Endothelial cell of umbilical vein (primary cell): ENCODE results near the gene WFIKKN2. TPM values are rescaled to one million over a fixed set of nuclear protein-coding genes. Genes with fewer than 3 reads are reported as not detected.

Source experiments
- BruUV-seq: library from RNA; stranded (reverse); fragments of 400-500 nt; replicated peaks from 2 replicates; lab custom pipeline; 2021; lab: Mats Ljungman, UMichigan
- CTCF ChIA-PET: fragments of 300-600, 350-600 bp; sonication (Branson Sonifier 250); formaldehyde crosslinking; loops from one replicate; lab custom pipeline; 2021; ENCODE audit warnings: antibody characterized with exemption, inconsistent platforms; lab: Charles Lee
- POLR2A ChIA-PET: fragments of 300-600, 350-600 bp; sonication (Branson Sonifier 250); formaldehyde crosslinking; loops from one replicate; lab custom pipeline; 2021; ENCODE audit warnings: antibody characterized with exemption, inconsistent platforms; lab: Charles Lee
- DNase-seq: peaks from one replicate; pipeline ENCODE4 v3.0.0-alpha.2; 2011; ENCODE audit warnings: low read depth, low spot score
- FAIRE-seq: peaks from 2 replicates; lab custom pipeline; 2011; peaks lifted over from hg19 to GRCh38; lab: Jason Lieb, UNC
- H2AFZ ChIP-seq: 2 replicates; pipeline ENCODE4 v1.6.0; 2012; ENCODE audit warnings: low read depth, low read length, control low read depth, inconsistent platforms
- H3K27ac ChIP-seq: 2 replicates; pipeline ENCODE4 v1.5.1; 2011; ENCODE audit warnings: low read depth, mild to moderate bottlenecking, control low read depth, low read length, moderate library complexity; ENCODE audit not compliant: insufficient read depth
- H3K27me3 ChIP-seq, 2 experiments: 2 replicates each; pipeline versions ENCODE4 v1.6.0 to v1.6.1; 2011; ENCODE audit warnings: low read length in 2 of 2, mixed read lengths in 1 of 2; ENCODE audit not compliant: control insufficient read depth in 2 of 2, insufficient read depth in 2 of 2
- H3K36me3 ChIP-seq, 2 experiments: 2 replicates in 1 of 2; 3 replicates in 1 of 2; pipeline ENCODE4 v1.5.1; 2011; ENCODE audit warnings: low read length in 2 of 2, mild to moderate bottlenecking in 1 of 2, moderate library complexity in 1 of 2; ENCODE audit not compliant: control insufficient read depth in 2 of 2, insufficient read depth in 2 of 2; ENCODE audit errors: extremely low read depth in 1 of 2
- H3K4me1 ChIP-seq: 3 replicates; pipeline ENCODE4 v1.5.1; 2011; ENCODE audit warnings: mild to moderate bottlenecking, low read length; ENCODE audit not compliant: control insufficient read depth, insufficient read depth; ENCODE audit errors: extremely low read depth
- H3K4me2 ChIP-seq: 2 replicates; pipeline ENCODE4 v1.6.1; 2011; ENCODE audit warnings: low read length, control low read depth, mixed read lengths; ENCODE audit not compliant: insufficient read depth
- H3K4me3 ChIP-seq, 3 experiments: fragments of 200-600 bp in 1 of 3; sonication (generic), shearing (Covaris generic) in 1 of 3; replicated peaks in 1 of 3; 2 replicates each; pipeline ENCODE4 v1.5.1; 2011 to 2016; ENCODE audit warnings: control low read depth in 3 of 3, low read length in 3 of 3, mild to moderate bottlenecking in 2 of 3, inconsistent platforms in 1 of 3, low read depth in 1 of 3, moderate library complexity in 1 of 3; ENCODE audit not compliant: insufficient read depth in 1 of 3
- H3K79me2 ChIP-seq: 2 replicates; pipeline ENCODE4 v1.6.0; 2012; ENCODE audit warnings: low read length, inconsistent platforms; ENCODE audit not compliant: control insufficient read depth, insufficient read depth
- H3K9ac ChIP-seq: replicated peaks from 2 replicates; pipeline ENCODE3; 2011; ENCODE audit warnings: low read length, control low read depth; ENCODE audit not compliant: insufficient read depth; ENCODE audit errors: extremely low read depth
- H3K9me1 ChIP-seq: replicated peaks from 3 replicates; pipeline ENCODE4 v1.6.0; 2011; ENCODE audit warnings: mild to moderate bottlenecking, low read length; ENCODE audit not compliant: control insufficient read depth, insufficient read depth; ENCODE audit errors: extremely low read depth
- H3K9me3 ChIP-seq: replicated peaks from 2 replicates; pipeline ENCODE4 v1.5.1; 2012; ENCODE audit warnings: low read length, inconsistent platforms; ENCODE audit not compliant: control insufficient read depth, insufficient read depth
- H4K20me1 ChIP-seq: replicated peaks from 2 replicates; pipeline ENCODE3; 2011; ENCODE audit warnings: mild to moderate bottlenecking, low read length; ENCODE audit not compliant: control insufficient read depth, insufficient read depth; ENCODE audit errors: extremely low read depth
- CTCF ChIP-seq, 2 donors: IDR thresholded peaks; 1 replicate in 1 of 2; 2 replicates in 1 of 2; pipeline ENCODE4 v1.5.1; 2011; ENCODE audit warnings: low read length in 2 of 2, mild to moderate bottlenecking in 2 of 2, moderate library complexity in 2 of 2, control low read depth in 1 of 2, inconsistent platforms in 1 of 2, low read depth in 1 of 2; ENCODE audit not compliant: insufficient read depth in 1 of 2; ENCODE audit errors: extremely low read depth in 1 of 2
- EZH2 ChIP-seq: IDR thresholded peaks from 2 replicates; pipeline ENCODE4 v1.6.1; 2012; ENCODE audit warnings: borderline replicate concordance, low read depth, mild to moderate bottlenecking, moderate library complexity, low read length, inconsistent platforms; ENCODE audit not compliant: severe bottlenecking
- FOS ChIP-seq: IDR thresholded peaks from 2 replicates; pipeline ENCODE4 v1.6.1; 2011; ENCODE audit warnings: mild to moderate bottlenecking, low read length, moderate library complexity, borderline replicate concordance; ENCODE audit not compliant: insufficient read depth
- JUN ChIP-seq: IDR thresholded peaks from 2 replicates; pipeline ENCODE4 v1.6.1; 2011; ENCODE audit warnings: borderline replicate concordance, low read depth; ENCODE audit not compliant: insufficient read length, insufficient read depth
- MAX ChIP-seq: IDR thresholded peaks from 2 replicates; pipeline ENCODE4 v1.6.1; 2011; ENCODE audit not compliant: insufficient read depth, insufficient read length
- MYC ChIP-seq: IDR thresholded peaks from one replicate; pipeline ENCODE4 v1.6.1; 2011; ENCODE audit warnings: mild to moderate bottlenecking, low read depth, low read length
- POLR2A ChIP-seq: IDR thresholded peaks from 2 replicates; pipeline ENCODE4 v1.6.1; 2012; ENCODE audit warnings: low read depth, mild to moderate bottlenecking, control low read depth, low read length
- dilution Hi-C: fragments of 300-500 bp; cut with MboI; formaldehyde crosslinking; loops from one replicate; pipeline ENCODE4 v1.15.0; 2019; ENCODE audit warnings: low sequenced_read_pairs; ENCODE audit not compliant: extremely low pct_ligation_motif_present
- intact Hi-C: fragments of 100-400 bp; cut with micrococcal nuclease; formaldehyde crosslinking; loops from one replicate; pipeline ENCODE4 v1.10.0; 2022
- polyA plus RNA-seq, 4 experiments: library from polyadenylated mRNA; depleted of rRNA in 3 of 4; stranded (reverse) in 3 of 4; unstranded in 1 of 4; fragments of >200 nt; gene quantifications; 2 replicates each; pipeline versions ENCODE4 v1.2.1 to v1.2.3, GENCODE V29; 2011 to 2012; ENCODE audit warnings: missing spikeins in 1 of 4
- total RNA-seq: library from RNA; stranded (reverse); gene quantifications from 2 replicates; pipeline ENCODE4 v1.2.3, GENCODE V29; 2021

WFIKKN2 gene
- total and polyA plus RNA-seq, 2 donors (not counting 3 experiments of a cell fraction or from before 2014, with no cell fraction given), result 0.03 TPM; not detected in 1

- H2AFZ ChIP-seq, result no peak overlapping the region
- TF ChIP-seq CTCF (IDR thresholded peaks at IDR 0.05; ENCODE audit: extremely low read depth in 1 of 2, insufficient read depth in 1 of 2, low read depth in 1 of 2, low read length in 2 of 2) (no peak), MYC (no peak), FOS (no peak), JUN (no peak), POLR2A (no peak), EZH2 (no peak), MAX (no peak)
- H4K20me1 ChIP-seq, result no peaks in the 10 kb centered on the region
- ChIA-PET POLR2A (no interaction called here), CTCF (interaction anchor here (0.8 to 6.4 kb wide), 5 partner anchors 9 to 20 kb away, joined by 3 to 42 read pairs (median 4); no protein-coding TSS in a partner anchor)
- no peak overlapping the region for H3K27ac ChIP-seq
- H3K4me2 ChIP-seq, result no peak overlapping the region
- dilution Hi-C loops (no loop called here), intact Hi-C loops (no loop called here)
- H3K4me1 ChIP-seq, result no peaks in the 10 kb centered on the region
- H3K9me3 ChIP-seq, result no peaks in the 10 kb centered on the region
- H3K27me3 ChIP-seq, result no peaks in the 10 kb centered on the region
- no peaks in the 10 kb centered on the region for H3K79me2 ChIP-seq
- H3K9me1 ChIP-seq, result no peaks in the 10 kb centered on the region
- H3K9ac ChIP-seq, result no peak overlapping the region
- H3K36me3 ChIP-seq, result no peaks in the 10 kb centered on the region
- BruUV-seq, result no TSS peak
- H3K4me3 ChIP-seq, result no peak overlapping the region
- FAIRE-seq (no peak), DNase-seq (no peak)
Measured at GRCh38 chr17:50799582-50799981, 35.8 kb upstream of the WFIKKN2 start.
